ENCODE results near the gene PSME1. TPM values are rescaled to one million over a fixed set of nuclear protein-coding genes. Genes with fewer than 3 reads are reported as not detected.
"Not testable (repeated sequence)": the region's sequence is repeated elsewhere in the genome, so short reads cannot be mapped to it uniquely, and the experiment has no call there.

PSME1 gene
- polyA plus RNA-seq, 2 of the 4 experiments (the other 2 are of a cell fraction): 83.6 to 124 TPM

DNA sequence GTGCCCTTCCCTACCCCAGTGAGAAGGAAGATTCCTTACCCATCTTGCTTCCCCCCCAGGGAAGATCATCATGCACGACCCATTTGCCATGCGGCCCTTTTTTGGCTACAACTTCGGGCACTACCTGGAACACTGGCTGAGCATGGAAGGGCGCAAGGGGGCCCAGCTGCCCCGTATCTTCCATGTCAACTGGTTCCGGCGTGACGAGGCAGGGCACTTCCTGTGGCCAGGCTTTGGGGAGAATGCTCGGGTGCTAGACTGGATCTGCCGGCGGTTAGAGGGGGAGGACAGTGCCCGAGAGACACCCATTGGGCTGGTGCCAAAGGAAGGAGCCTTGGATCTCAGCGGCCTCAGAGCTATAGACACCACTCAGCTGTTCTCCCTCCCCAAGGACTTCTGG lies 32.5 kb upstream of the PSME1 start:
- TF ChIP-seq PHF8 (IDR thresholded peaks at IDR 0.05; ENCODE audit: borderline replicate concordance, low read depth): no peak
- no peak for TF ChIP-seq MYC (IDR thresholded peaks at IDR 0.05; ENCODE audit: borderline replicate concordance, low read length)
- no peak for TF ChIP-seq TP53 (CRISPR knock-in tag; IDR thresholded peaks at IDR 0.05)
- TF ChIP-seq, protein P1, sequence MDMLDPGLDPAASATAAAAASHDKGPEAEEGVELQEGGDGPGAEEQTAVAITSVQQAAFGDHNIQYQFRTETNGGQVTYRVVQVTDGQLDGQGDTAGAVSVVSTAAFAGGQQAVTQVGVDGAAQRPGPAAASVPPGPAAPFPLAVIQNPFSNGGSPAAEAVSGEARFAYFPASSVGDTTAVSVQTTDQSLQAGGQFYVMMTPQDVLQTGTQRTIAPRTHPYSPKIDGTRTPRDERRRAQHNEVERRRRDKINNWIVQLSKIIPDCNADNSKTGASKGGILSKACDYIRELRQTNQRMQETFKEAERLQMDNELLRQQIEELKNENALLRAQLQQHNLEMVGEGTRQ (IDR thresholded peaks at IDR 0.05): no peak
- no peak for TF ChIP-seq CHD2 (IDR thresholded peaks at IDR 0.05; ENCODE audit: low read length, partially characterized antibody)
- no peak for TF ChIP-seq HOXB13 (CRISPR knock-in tag; IDR thresholded peaks at IDR 0.05; ENCODE audit: low read depth)
- TF ChIP-seq HOXA7 (CRISPR knock-in tag; IDR thresholded peaks at IDR 0.05): no peak
- TF ChIP-seq NFE2L2 (conservative IDR thresholded peaks at IDR 0.05; ENCODE audit: low read length): no peak
- no peak for TF ChIP-seq KDM1A (IDR thresholded peaks at IDR 0.05; ENCODE audit: low read depth)
- TF ChIP-seq NR3C1 (IDR thresholded peaks at IDR 0.05): no peak
- WGBS (ENCODE audit: missing lambda C conversion rate): 90% methylated on average over 13 of the region's 13 CpGs
- ChIA-PET POLR2A (interaction anchor here (1.8 to 5.6 kb wide), 2 partner anchors 9 to 11 kb away, joined by 7 to 26 read pairs; partner anchors contain the start of genes DCAF11, NRL and PCK2), CTCF (interaction anchor here (1.2 to 13.3 kb wide), 7 partner anchors 8 to 57 kb away, joined by 3 to 244 read pairs (median 5); partner anchors contain the start of genes DCAF11, IRF9, NRL and PCK2)
- DNase-seq (ENCODE audit: low read depth in 1 of 2, low spot score in 1 of 2) (no peak), ATAC-seq (no peak), FAIRE-seq (no peak)
- Histone ChIP-seq H3K4me3 (no peak overlapping the region), H3K4me2 (no peak overlapping the region), H3K9me3 (no peaks in the 10 kb centered on the region), H3K27ac (no peak overlapping the region), H3K4me1 (peaks cover under 1% of the 10 kb centered on the region; the same call in 1 of the 3 replicates)

DNA sequence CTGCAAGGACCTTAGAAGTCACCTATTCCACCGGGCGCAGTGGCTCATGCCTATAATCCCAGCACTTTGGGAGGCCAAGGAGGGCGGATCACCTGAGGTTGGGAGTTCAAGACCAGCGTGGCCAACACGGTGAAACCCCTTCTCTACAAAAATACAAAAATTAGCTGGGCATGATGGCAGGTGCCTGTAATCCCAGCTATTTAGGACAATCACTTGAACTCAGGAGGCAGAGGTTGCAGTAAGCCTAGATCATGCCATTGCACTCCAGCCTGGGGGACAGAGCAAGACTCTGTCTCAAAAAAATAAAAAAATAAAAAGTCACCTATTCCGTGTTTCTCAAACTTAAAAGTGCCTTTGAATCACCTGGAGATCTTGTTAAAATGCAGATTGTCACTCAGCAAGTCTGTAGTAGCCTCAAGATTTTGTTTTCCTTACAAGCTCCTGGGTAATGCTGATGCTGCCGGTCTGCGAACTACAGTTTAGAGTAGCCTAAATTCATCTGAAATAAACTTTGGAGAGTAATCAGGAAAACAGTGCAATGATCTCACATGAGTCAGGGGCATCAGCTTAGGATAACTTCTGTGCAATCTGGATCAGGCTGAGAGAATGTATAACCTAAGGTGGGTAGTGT lies 30.3 kb upstream of the PSME1 start:
- not testable (repeated sequence) for H3K4me2 ChIP-seq; ATAC-seq; H3K9me3 ChIP-seq; H3K27ac ChIP-seq; H3K4me1 ChIP-seq; H3K4me3 ChIP-seq; FAIRE-seq; DNase-seq (ENCODE audit: low read depth in 1 of 2, low spot score in 1 of 2)
- CTCF ChIA-PET: interaction anchor here (0.6 to 13.3 kb wide), 8 partner anchors 10 to 91 kb away, joined by 3 to 244 read pairs (median 6); partner anchors contain the start of genes IRF9 and PCK2
- WGBS (ENCODE audit: missing lambda C conversion rate): 89% methylated on average over 8 of the region's 8 CpGs
- POLR2A ChIA-PET: interaction anchor here (5.6 to 6.1 kb wide), 2 partner anchors 9 to 12 kb away, joined by 26 to 38 read pairs; partner anchors contain the start of genes DCAF11, NRL and PCK2

DNA sequence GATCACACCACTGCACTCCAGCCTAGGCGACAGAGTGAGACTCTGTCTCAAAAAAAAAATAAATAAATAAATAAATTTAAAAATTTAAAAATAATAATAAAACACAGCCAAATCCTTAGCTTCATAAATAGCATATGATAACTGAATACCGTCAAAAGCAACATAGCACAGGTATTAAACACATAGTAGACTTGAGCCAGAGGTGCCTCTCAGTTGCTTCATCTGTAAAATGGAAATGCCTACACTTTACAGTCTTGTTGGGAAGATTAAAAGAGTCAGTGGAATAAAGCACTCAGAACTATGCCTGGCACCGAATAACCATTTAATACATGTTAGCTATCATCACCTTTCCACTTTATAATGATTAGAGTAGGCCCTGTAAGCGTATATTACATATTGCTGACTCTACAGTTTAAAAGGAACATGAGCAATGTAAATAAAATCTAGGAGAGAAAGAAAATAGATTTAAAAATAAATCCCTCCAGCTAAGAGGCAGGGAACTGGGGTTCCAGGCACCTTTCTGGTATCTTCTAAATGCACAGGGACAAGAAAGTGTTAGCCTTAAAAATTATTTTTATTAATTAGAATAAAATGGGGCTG lies 29.2 kb upstream of the PSME1 start:
- no peak for FAIRE-seq
- POLR2A ChIA-PET: interaction anchor here (1.1 to 6.1 kb wide), 3 partner anchors 8 to 29 kb away, joined by 3 to 38 read pairs (median 26); partner anchors contain the start of genes DCAF11, NRL, PCK2 and PSME1

DNA sequence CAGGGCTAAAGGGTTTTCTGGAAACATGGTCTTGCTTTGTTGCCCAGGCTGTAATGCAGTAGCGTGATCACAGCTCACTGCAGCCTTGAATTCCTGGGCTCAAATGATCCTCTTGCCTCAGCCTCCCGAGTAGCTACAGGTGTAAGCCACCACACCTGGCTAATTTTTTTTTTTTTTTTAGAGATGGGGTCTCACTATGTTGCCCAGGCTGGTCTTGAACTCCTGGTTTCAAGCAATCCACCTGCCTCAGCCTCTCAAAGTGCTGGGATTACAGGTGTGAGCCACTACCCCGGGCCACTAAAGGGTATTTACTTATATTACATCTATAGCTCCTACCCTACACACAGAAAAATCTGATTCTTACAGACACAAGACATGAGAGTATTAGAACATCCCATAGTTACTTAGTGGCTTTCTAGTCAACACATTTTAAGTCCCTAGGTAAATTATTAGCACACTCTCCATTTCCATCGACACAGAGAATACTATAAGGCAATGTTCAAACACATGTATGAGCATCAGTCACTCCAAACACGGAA lies 27.6 kb upstream of the PSME1 start:
- WGBS (ENCODE audit: missing lambda C conversion rate): 17% methylated on average over 5 of the region's 5 CpGs
- ATAC-seq (peak in 1 of 2 experiments; percentile 56; a peak in 4 of 6 replicates), DNase-seq (ENCODE audit: low read depth in 1 of 2, low spot score in 1 of 2) (no peak), FAIRE-seq (no peak)
- no peak for TF ChIP-seq GATA3 (IDR thresholded peaks at IDR 0.05; ENCODE audit: borderline replicate concordance)
- no peak for TF ChIP-seq MYC (IDR thresholded peaks at IDR 0.05; ENCODE audit: borderline replicate concordance, low read length)
- TF ChIP-seq TFCP2L1 (CRISPR knock-in tag; IDR thresholded peaks at IDR 0.05): no peak
- TF ChIP-seq, protein P2, sequence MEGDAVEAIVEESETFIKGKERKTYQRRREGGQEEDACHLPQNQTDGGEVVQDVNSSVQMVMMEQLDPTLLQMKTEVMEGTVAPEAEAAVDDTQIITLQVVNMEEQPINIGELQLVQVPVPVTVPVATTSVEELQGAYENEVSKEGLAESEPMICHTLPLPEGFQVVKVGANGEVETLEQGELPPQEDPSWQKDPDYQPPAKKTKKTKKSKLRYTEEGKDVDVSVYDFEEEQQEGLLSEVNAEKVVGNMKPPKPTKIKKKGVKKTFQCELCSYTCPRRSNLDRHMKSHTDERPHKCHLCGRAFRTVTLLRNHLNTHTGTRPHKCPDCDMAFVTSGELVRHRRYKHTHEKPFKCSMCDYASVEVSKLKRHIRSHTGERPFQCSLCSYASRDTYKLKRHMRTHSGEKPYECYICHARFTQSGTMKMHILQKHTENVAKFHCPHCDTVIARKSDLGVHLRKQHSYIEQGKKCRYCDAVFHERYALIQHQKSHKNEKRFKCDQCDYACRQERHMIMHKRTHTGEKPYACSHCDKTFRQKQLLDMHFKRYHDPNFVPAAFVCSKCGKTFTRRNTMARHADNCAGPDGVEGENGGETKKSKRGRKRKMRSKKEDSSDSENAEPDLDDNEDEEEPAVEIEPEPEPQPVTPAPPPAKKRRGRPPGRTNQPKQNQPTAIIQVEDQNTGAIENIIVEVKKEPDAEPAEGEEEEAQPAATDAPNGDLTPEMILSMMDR (IDR thresholded peaks at IDR 0.05): no peak
- TF ChIP-seq, protein P3, sequence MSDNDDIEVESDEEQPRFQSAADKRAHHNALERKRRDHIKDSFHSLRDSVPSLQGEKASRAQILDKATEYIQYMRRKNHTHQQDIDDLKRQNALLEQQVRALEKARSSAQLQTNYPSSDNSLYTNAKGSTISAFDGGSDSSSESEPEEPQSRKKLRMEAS (IDR thresholded peaks at IDR 0.05): no peak
- no peak for TF ChIP-seq RNF2 (IDR thresholded peaks at IDR 0.05; ENCODE audit: borderline replicate concordance, low read depth)
- no peak for TF ChIP-seq POLR2A (IDR thresholded peaks at IDR 0.05; ENCODE audit: low read length)
- TF ChIP-seq CHD4 (IDR thresholded peaks at IDR 0.05; ENCODE audit: borderline replicate concordance): no peak
- no peak for TF ChIP-seq CEBPB (IDR thresholded peaks at IDR 0.05)
- TF ChIP-seq, protein P4, sequence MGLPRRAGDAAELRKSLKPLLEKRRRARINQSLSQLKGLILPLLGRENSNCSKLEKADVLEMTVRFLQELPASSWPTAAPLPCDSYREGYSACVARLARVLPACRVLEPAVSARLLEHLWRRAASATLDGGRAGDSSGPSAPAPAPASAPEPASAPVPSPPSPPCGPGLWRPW (IDR thresholded peaks at IDR 0.05): no peak
- TF ChIP-seq SREBF2 (IDR thresholded peaks at IDR 0.05): no peak
- H3K4me1 ChIP-seq: peaks cover 9% of the 10 kb centered on the region; the same call in 1 of the 3 replicates
- H3K9me3 ChIP-seq: no peaks in the 10 kb centered on the region
- no peak overlapping the region for H3K27ac ChIP-seq
- ChIA-PET POLR2A (interaction anchor here (0.6 to 6.1 kb wide), 7 partner anchors 8 to 50 kb away, joined by 3 to 38 read pairs (median 7); partner anchors contain the start of genes EMC9, PCK2 and PSME1), CTCF (interaction anchor here (0.6 to 13.3 kb wide), 40 partner anchors 10 to 381 kb away, joined by 3 to 244 read pairs (median 5); partner anchors contain the start of genes CIDEB, EMC9, IRF9 and PCK2)
- H3K4me3 ChIP-seq: no peak overlapping the region
- peak overlapping the region; percentile 2; the same call in 1 of the 3 replicates for H3K4me2 ChIP-seq

More for the DNA sequence above, 29.2 kb upstream of the PSME1 start:
- H3K4me1 ChIP-seq: peaks cover 6% of the 10 kb centered on the region; the same call in 1 of the 3 replicates
- no peak overlapping the region for H3K4me2 ChIP-seq
- ATAC-seq (no peak), DNase-seq (ENCODE audit: low read depth in 1 of 2, low spot score in 1 of 2) (no peak)
- WGBS (ENCODE audit: missing lambda C conversion rate): 77% methylated on average over 4 of the region's 4 CpGs
- TF ChIP-seq FOSL2 (IDR thresholded peaks at IDR 0.05) (no peak), FOSL2 (CRISPR knock-in tag; IDR thresholded peaks at IDR 0.05) (no peak), MAFK (IDR thresholded peaks at IDR 0.05; ENCODE audit: partially characterized antibody) (peak; percentile 92)
- CTCF ChIA-PET: interaction anchor here (1.5 to 13.3 kb wide), 8 partner anchors 11 to 92 kb away, joined by 3 to 244 read pairs (median 24); partner anchors contain the start of genes IRF9, PCK2, PSME2 and RNF31
- no peak overlapping the region for H3K27ac ChIP-seq
- no peak overlapping the region for H3K4me3 ChIP-seq
- H3K9me3 ChIP-seq: no peaks in the 10 kb centered on the region

Data from A549 (cell line).